ENCODE data around the gene DBR1. TPM values are rescaled to one million over a fixed set of nuclear protein-coding genes. Genes with fewer than 3 reads are reported as not detected.

The DBR1 gene
- total and polyA plus RNA-seq, 2 experiments from 2014 or later = 9.7 to 17.2 TPM

- peak; percentile 84 for ATAC-seq
Observed at GRCh38 chr3:138202945-138203701, 28.4 kb upstream of the DBR1 start.

DNA sequence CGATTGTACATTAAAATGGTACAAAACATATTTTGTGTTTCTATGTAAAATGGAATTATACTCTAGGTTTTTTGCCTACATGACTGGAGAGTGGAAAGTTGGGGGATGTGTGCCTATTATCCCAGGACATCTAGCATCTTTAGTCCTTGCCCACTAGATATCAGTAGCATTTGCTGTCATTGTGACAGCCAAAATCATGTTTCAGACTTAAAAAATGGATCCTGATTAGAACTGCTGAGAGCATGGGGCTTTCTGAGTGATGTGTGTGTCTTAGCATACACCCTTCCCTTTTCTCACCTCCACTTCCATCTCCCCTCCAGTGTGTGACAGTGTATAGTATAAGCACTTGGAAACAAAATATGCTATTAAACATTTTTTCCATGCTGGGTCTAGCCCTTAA lies 25.7 kb upstream of the DBR1 start:
- H3K9me3 Mint-ChIP-seq = no peaks in the 10 kb centered on the region; the same call in 2 of the 3 replicates
- H3K36me3 Mint-ChIP-seq (ENCODE audit: low read depth) = peaks cover 8% of the 10 kb centered on the region; the same call in 2 of the 3 replicates
- ATAC-seq (no peak), DNase-seq (ENCODE audit: low spot score) (no peak)
- Histone ChIP-seq H3K79me2 (replicated peaks; ENCODE audit: insufficient read depth) (peaks cover 100% of the 10 kb centered on the region), H3K9me2 (ENCODE audit: insufficient read depth) (no peaks in the 10 kb centered on the region), H3K4me3 (no peak overlapping the region), H3K4me2 (no peak overlapping the region), H4K20me1 (replicated peaks; ENCODE audit: insufficient read depth) (peaks cover 53% of the 10 kb centered on the region), H3K36me3 (ENCODE audit: insufficient read depth) (no peaks in the 10 kb centered on the region), H2AFZ (no peak overlapping the region), H3K27me3 (ENCODE audit: insufficient read depth) (no peaks in the 10 kb centered on the region), H3F3A (replicated peaks; ENCODE audit: low read depth) (0 out of 2 replicates have a peak, but pooled peaks cover 3% of the 10 kb centered on the region), H3K4me1 (ENCODE audit: insufficient read depth) (peaks cover 11% of the 10 kb centered on the region), H3K27ac (ENCODE audit: low read depth) (no peak overlapping the region)
- H3K4me3 Mint-ChIP-seq = no peak overlapping the region
- H3K4me1 Mint-ChIP-seq = peaks cover 23% of the 10 kb centered on the region
- peaks cover 2% of the 10 kb centered on the region for H3K27me3 Mint-ChIP-seq (ENCODE audit: insufficient read depth, low read depth, poor library complexity)
- H3K27ac Mint-ChIP-seq = no peak overlapping the region
- TF ChIP-seq CREB1 (CRISPR knock-in tag; IDR thresholded peaks at IDR 0.05; ENCODE audit: low read depth) (no peak), STAT1 (IDR thresholded peaks at IDR 0.05; ENCODE audit: unreplicated experiment) (no peak), CTCF (conservative IDR thresholded peaks at IDR 0.05; ENCODE audit: low read depth in 2 of 2) (no peak)
- TF ChIP-seq, protein P1, sequence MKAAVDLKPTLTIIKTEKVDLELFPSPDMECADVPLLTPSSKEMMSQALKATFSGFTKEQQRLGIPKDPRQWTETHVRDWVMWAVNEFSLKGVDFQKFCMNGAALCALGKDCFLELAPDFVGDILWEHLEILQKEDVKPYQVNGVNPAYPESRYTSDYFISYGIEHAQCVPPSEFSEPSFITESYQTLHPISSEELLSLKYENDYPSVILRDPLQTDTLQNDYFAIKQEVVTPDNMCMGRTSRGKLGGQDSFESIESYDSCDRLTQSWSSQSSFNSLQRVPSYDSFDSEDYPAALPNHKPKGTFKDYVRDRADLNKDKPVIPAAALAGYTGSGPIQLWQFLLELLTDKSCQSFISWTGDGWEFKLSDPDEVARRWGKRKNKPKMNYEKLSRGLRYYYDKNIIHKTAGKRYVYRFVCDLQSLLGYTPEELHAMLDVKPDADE (IDR thresholded peaks at IDR 0.05) = no peak

More at GRCh38 chr3:138202945-138203701, 28.4 kb upstream of the DBR1 start:
- Histone ChIP-seq H3K27ac (ENCODE audit: low read depth) (no peak overlapping the region), H4K20me1 (replicated peaks; ENCODE audit: insufficient read depth) (peaks cover 39% of the 10 kb centered on the region), H3K4me2 (no peak overlapping the region), H3K4me3 (no peak overlapping the region), H3K4me1 (ENCODE audit: insufficient read depth) (peaks cover 11% of the 10 kb centered on the region), H3K79me2 (replicated peaks; ENCODE audit: insufficient read depth) (peaks cover 100% of the 10 kb centered on the region), H2AFZ (no peak overlapping the region), H3F3A (replicated peaks; ENCODE audit: low read depth) (no peaks in the 10 kb centered on the region), H3K9me2 (ENCODE audit: insufficient read depth) (no peaks in the 10 kb centered on the region), H3K27me3 (ENCODE audit: insufficient read depth) (no peaks in the 10 kb centered on the region), H3K36me3 (ENCODE audit: insufficient read depth) (no peaks in the 10 kb centered on the region)
- TF ChIP-seq CREB1 (CRISPR knock-in tag; IDR thresholded peaks at IDR 0.05; ENCODE audit: low read depth) (no peak), JUNB (IDR thresholded peaks at IDR 0.05; ENCODE audit: unreplicated experiment) (no peak), ZNF331 (CRISPR knock-in tag; IDR thresholded peaks at IDR 0.05; ENCODE audit: low read depth) (no peak), EZH2 (IDR thresholded peaks at IDR 0.05; ENCODE audit: low read depth, unreplicated experiment) (no peak), CTCF (conservative IDR thresholded peaks at IDR 0.05; ENCODE audit: low read depth in 2 of 2) (no peak)
- TF ChIP-seq, protein P1 (IDR thresholded peaks at IDR 0.05) = no peak
- no peak overlapping the region for H3K4me3 Mint-ChIP-seq
- H3K4me1 Mint-ChIP-seq = peaks cover 23% of the 10 kb centered on the region
- DNase-seq (ENCODE audit: low spot score) = peak; percentile 69
- H3K36me3 Mint-ChIP-seq (ENCODE audit: low read depth) = peaks cover 5% of the 10 kb centered on the region
- H3K27ac Mint-ChIP-seq = peak overlapping the region; percentile 49
- H3K27me3 Mint-ChIP-seq (ENCODE audit: insufficient read depth, low read depth, poor library complexity) = peaks cover 3% of the 10 kb centered on the region
- H3K9me3 Mint-ChIP-seq = no peaks in the 10 kb centered on the region
